Upper lobe of left lung (tissue), 4 donors: ENCODE measurements around the gene APOC3.

Experiments used
- CTCF ChIP-seq, 6 experiments: fragments of 450-650 bp in 4 of 6; fragments of 200-600 bp in 2 of 6; sonication (generic) in 2 of 6; IDR thresholded peaks; one replicate each; pipeline ENCODE4 v1.5.1; 2016 to 2019; ENCODE audit warnings: antibody characterized with exemption in 6 of 6
- EP300 ChIP-seq, 4 donors: sonication (generic); formaldehyde crosslinking; IDR thresholded peaks; one replicate each; pipeline ENCODE4 v1.5.1; 2017; ENCODE audit warnings: antibody characterized with exemption in 4 of 4, control low read depth in 2 of 4
- POLR2A ChIP-seq, 4 donors: fragments of 450-650 bp; IDR thresholded peaks; one replicate each; pipeline ENCODE4 v1.5.1; 2016 to 2017; ENCODE audit warnings: antibody characterized with exemption in 4 of 4, mild to moderate bottlenecking in 2 of 4

DNA sequence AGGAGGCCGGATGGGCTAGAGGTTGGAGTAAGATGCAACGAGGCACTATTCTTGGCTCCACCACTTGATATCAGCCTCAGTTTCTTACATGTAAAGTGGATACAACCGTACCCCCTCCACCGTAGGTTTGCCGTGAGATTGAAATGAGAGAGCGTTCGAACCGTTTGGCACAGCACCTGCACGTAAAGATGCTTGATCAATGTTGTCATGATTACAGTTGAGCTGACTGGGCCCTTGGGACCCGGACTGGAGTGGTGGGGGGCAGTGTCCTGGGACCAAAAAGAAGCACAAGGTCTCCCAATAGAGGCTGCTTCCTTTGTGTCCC lies 3.7 kb downstream of the APOC3 start:
- no peak for TF ChIP-seq CTCF (IDR thresholded peaks at IDR 0.05)
- no peak for TF ChIP-seq POLR2A (IDR thresholded peaks at IDR 0.05)
- TF ChIP-seq EP300 (IDR thresholded peaks at IDR 0.05) = no peak
